ENCODE measurements around the gene SLC50A1. TPM values are rescaled to one million over a fixed set of nuclear protein-coding genes. Genes with fewer than 3 reads are reported as not detected.
A peak's percentile ranks its signal among the peaks of the same experiment; 100 is the strongest.

SLC50A1 gene
- polyA plus RNA-seq, 2 of the 4 experiments (the other 2 are of a cell fraction): 28.2 to 39.4 TPM

- TF ChIP-seq JUN (IDR thresholded peaks at IDR 0.05): peak in 1 of 2 experiments; percentile 83; a peak in 4 of 5 replicates
- no peak for TF ChIP-seq ZFP36 (IDR thresholded peaks at IDR 0.05; ENCODE audit: borderline replicate concordance, partially characterized antibody)
- no peak for TF ChIP-seq REST (IDR thresholded peaks at IDR 0.05)
- TF ChIP-seq RAD21 (conservative IDR thresholded peaks at IDR 0.05 in 1 of 2, IDR thresholded peaks at IDR 0.05 in 1 of 2): peak in 1 of 2 experiments; percentile 10; a peak in 1 of 5 replicates
- no peak for TF ChIP-seq BCL3 (IDR thresholded peaks at IDR 0.05)
- no peak for TF ChIP-seq PBX3 (IDR thresholded peaks at IDR 0.05)
- no peak for TF ChIP-seq FOXS1 (CRISPR knock-in tag; IDR thresholded peaks at IDR 0.05)
- TF ChIP-seq JUNB (IDR thresholded peaks at IDR 0.05): no peak
- TF ChIP-seq NR3C1 (IDR thresholded peaks at IDR 0.05): no peak
- no peak for TF ChIP-seq HOXB5 (CRISPR knock-in tag; IDR thresholded peaks at IDR 0.05)
- TF ChIP-seq MAX (IDR thresholded peaks at IDR 0.05): peak; percentile 55; the same call in 1 of the 2 replicates
- peak; percentile 87; the same call in 1 of the 2 replicates for TF ChIP-seq MAZ (IDR thresholded peaks at IDR 0.05; ENCODE audit: borderline replicate concordance, low read depth, low read length)
- peak; percentile 47 for TF ChIP-seq CHD2 (IDR thresholded peaks at IDR 0.05; ENCODE audit: low read length, partially characterized antibody)
- peak; percentile 35; the same call in 2 of the 3 replicates for TF ChIP-seq SMC3 (IDR thresholded peaks at IDR 0.05)
- no peak for TF ChIP-seq CHD4 (IDR thresholded peaks at IDR 0.05; ENCODE audit: borderline replicate concordance)
- TF ChIP-seq TFCP2L1 (CRISPR knock-in tag; IDR thresholded peaks at IDR 0.05): no peak
- TF ChIP-seq EP300 (IDR thresholded peaks at IDR 0.05): no peak
- peak; percentile 74 for TF ChIP-seq PHF8 (IDR thresholded peaks at IDR 0.05; ENCODE audit: borderline replicate concordance, low read depth)
- TF ChIP-seq FOSB (CRISPR knock-in tag; IDR thresholded peaks at IDR 0.05): no peak
- TF ChIP-seq HES2 (IDR thresholded peaks at IDR 0.05): no peak
- TF ChIP-seq ZNF302 (CRISPR knock-in tag; IDR thresholded peaks at IDR 0.05): no peak
These were observed 37.3 kb downstream of the SLC50A1 start, which contains the start of gene KRTCAP2 (continued) for GRCh38 chr1:155172732-155173477.

Data from A549 (cell line).